ENCODE results near the gene PRODH2.

Gene PRODH2

GRCh38 chr19:35773020-35773806 is 39.4 kb downstream of the PRODH2 start:
- no peak for TF ChIP-seq CTCF (IDR thresholded peaks at IDR 0.05)

DNA sequence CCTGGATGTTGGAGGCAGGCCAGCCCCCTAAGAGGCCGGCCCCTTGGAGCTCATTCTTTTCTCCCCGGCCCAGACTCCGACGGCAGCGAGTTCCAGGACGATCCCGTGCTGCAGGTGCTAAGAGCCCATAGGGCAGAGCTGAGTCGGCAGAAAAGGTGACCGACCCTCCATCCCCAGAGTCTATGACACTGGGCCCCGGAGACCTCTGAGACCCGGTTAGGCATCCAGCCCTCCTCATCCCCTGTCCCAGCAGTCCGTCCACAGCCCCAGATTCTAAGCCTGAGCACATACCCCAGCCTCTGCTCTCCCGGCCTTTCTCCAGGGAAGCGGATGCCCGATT is 44.6 kb downstream of the PRODH2 start:
- TF ChIP-seq CTCF (IDR thresholded peaks at IDR 0.05), result no peak

DNA sequence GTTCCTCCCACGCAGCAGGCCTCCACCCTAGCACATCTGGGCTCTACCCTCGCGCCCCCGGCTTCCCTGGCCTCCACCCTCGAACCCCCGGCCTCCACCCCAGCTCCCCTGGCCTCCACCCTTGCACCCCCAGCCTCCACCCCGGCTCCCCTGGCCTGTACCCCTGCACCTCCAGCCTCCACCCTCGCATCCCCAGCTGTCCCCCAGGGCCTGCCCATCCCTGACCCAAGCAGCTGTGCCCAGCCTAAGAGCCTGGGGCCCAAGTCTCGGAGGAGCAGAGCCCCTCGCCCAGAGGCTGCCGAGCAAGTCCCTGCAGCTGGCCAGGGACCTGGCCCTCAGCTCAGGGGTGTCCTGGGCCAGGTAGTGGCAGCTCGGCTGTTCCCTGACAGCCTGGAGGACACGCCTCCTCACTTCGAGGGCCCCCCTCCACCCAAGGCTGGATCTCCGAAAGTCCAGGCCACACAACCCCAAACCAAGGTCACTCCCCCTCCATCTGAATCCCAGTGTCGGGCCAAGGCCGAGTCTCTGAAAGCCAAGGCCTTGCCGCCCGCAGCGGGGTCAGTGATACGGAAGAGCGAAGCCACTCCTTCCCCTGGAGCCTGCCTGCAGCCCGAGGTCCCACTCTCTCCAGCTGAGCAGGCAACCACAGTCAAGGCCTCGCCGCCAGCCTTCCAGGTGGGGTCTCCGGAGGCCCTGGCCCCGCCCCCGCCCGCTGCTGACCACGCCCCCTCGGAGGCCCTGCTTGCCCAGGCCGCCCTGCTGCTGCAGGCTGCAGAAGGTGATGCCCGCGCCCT is 45.2 kb downstream of the PRODH2 start:
- TF ChIP-seq CTCF (IDR thresholded peaks at IDR 0.05), result no peak

DNA sequence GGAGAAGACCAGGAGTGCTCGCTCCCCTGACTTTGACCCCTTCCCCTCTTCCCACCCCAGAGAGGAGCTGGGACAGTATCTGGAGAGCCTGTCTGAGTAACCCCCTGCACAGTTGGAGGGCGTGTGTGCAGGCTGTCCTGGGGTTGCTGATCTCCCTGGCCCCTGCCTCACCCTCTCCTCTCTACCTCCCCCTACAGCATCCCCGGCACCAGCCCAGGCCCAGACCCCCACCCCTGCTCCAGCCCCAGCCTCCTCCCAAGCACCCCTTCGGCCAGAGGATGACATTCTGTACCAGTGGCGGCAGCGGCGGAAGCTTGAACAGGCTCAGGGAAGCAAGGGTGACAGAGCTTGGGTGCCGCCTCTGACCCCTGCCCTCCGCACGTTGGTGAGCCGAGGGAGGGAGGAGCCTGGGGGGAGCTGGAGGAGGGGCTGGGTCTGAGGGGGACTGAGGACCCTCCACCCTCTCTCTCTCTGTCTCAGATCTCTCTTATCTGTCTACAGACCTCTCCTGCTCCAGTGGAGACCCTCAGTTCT is 46.0 kb downstream of the PRODH2 start:
- no peak for TF ChIP-seq CTCF (IDR thresholded peaks at IDR 0.05)

DNA sequence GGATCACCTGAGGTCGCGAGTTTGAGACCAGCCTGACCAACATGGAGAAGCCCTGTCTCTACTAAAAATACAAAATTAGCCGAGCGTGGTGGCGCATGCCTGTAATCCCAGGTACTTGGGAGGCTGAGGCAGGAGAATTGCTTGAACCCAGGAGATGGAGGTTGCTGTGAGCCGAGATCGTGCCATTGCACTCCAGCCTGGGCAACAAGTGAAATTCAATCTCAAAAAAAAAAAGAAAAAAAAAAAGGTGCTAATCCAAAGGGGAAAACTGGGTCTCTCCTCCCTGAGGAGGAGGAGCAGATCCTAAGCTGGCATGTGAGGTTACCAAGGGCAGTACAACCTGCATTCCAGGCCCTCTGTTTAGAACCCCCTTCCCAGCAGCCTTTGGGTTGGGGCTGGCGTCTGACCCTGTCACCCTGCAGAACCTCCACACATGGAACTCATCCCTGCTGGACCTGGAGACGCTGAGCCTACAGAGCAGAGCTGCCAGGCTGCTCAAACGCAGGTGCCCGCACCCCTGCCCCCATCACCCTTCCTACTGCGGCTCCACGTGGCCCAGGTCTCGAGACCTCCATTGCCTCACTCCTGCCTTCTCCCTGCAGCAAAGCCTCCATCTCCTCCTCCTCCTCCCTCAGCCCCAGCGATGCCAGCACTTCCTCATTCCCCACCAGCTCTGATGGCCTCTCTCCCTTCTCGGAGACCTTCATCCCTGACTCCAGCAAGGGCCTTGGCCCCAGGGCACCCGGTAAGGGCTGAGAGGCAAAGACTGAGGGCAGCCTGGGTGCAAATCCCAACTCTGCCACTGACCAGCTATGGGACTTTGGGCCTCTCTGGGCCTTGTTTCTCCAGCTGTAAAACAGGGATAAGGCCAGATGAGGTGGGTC is 48.0 kb downstream of the PRODH2 start:
- TF ChIP-seq CTCF (IDR thresholded peaks at IDR 0.05), result no peak

DNA sequence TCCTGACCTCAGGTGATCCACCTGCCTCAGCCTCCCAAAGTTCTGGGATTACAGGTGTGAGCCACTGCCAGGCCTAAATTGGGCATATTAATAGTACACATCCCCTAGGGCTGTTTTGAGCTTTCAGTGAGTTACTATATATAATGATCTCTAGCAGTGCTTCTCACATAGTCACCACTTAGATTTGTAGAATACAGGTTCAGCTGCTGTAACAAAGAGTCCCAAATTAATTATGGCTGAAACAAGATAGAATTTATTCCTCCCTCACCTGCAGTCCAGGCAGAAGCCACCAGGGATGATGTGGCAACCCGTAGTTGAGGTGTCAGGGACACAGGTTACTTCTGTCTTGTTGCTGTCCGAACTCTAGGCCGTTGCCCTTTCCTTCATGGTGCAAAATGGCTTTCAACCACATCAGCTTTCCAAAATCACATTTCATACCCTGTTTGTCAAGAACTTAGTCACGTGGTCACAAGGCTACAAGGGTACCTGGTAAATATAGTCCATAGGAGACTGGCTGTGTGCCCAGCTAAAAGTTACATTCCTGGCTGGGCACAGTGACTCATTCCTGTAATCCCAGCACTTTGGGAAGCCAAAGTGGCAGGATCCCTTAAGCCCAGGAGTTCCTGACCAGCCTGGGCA is 51.8 kb downstream of the PRODH2 start:
- TF ChIP-seq CTCF (IDR thresholded peaks at IDR 0.05), result no peak

- no peak for TF ChIP-seq CTCF (IDR thresholded peaks at IDR 0.05)
Observed at GRCh38 chr19:35759697-35760096, 52.9 kb downstream of the PRODH2 start.
